Fibroblast of lung (primary cell): ENCODE measurements around the gene PRPS1L1. TPM values are rescaled to one million over a fixed set of nuclear protein-coding genes. Genes with fewer than 3 reads are reported as not detected.
A peak's percentile ranks its signal among the peaks of the same experiment; 100 is the strongest.

ENCODE experiments used
- DNase-seq, 2 donors: peaks; one replicate each; pipeline versions ENCODE4 v3.0.0 to v3.0.0-alpha.2; 2010; ENCODE audit warnings: low read depth in 2 of 2
- H2AFZ ChIP-seq: 2 replicates; pipeline ENCODE4 v1.5.1; 2012; ENCODE audit warnings: low read length, control low read depth, inconsistent platforms
- H3K27ac ChIP-seq: 2 replicates; pipeline ENCODE4 v1.5.1; 2011; ENCODE audit warnings: low read length, control low read depth; ENCODE audit not compliant: insufficient read depth
- H3K27me3 ChIP-seq: 2 replicates; pipeline ENCODE4 v1.5.1; 2011; ENCODE audit warnings: mild to moderate bottlenecking, low read length; ENCODE audit not compliant: control insufficient read depth, insufficient read depth
- H3K36me3 ChIP-seq: 2 replicates; pipeline ENCODE4 v1.5.1; 2011; ENCODE audit warnings: low read length; ENCODE audit not compliant: control insufficient read depth, insufficient read depth
- H3K4me1 ChIP-seq: 2 replicates; pipeline ENCODE4 v1.5.1; 2011; ENCODE audit warnings: low read length; ENCODE audit not compliant: control insufficient read depth, insufficient read depth; ENCODE audit errors: extremely low read depth
- H3K4me2 ChIP-seq: 2 replicates; pipeline ENCODE4 v1.5.1; 2011; ENCODE audit warnings: low read length, control low read depth; ENCODE audit not compliant: insufficient read depth; ENCODE audit errors: extremely low read depth
- H3K4me3 ChIP-seq, 4 experiments: fragments of 200-600 bp in 1 of 4; sonication (generic) in 1 of 4; replicated peaks in 1 of 4; 2 replicates each; pipeline ENCODE4 v1.5.1; 2011 to 2016; ENCODE audit warnings: low read length in 4 of 4, low read depth in 3 of 4, mild to moderate bottlenecking in 3 of 4, control low read depth in 2 of 4, inconsistent platforms in 1 of 4, mixed read lengths in 1 of 4; ENCODE audit not compliant: insufficient read depth in 1 of 4; ENCODE audit errors: control extremely low read depth in 1 of 4
- H3K79me2 ChIP-seq: 2 replicates; pipeline ENCODE4 v1.5.1; 2012; ENCODE audit warnings: mild to moderate bottlenecking, low read length, inconsistent platforms; ENCODE audit not compliant: control insufficient read depth, insufficient read depth
- H3K9ac ChIP-seq: 2 replicates; pipeline ENCODE4 v1.5.1; 2011; ENCODE audit warnings: mild to moderate bottlenecking, low read length, control low read depth; ENCODE audit not compliant: insufficient read depth
- H3K9me3 ChIP-seq: 2 replicates; pipeline ENCODE4 v1.5.1; 2012; ENCODE audit warnings: low read depth, low read length; ENCODE audit not compliant: control insufficient read depth, insufficient read depth
- H4K20me1 ChIP-seq: 2 replicates; pipeline ENCODE4 v1.5.1; 2011; ENCODE audit warnings: low read length; ENCODE audit not compliant: control insufficient read depth, insufficient read depth; ENCODE audit errors: extremely low read depth
- CTCF ChIP-seq, 2 donors: IDR thresholded peaks in 1 of 2; conservative IDR thresholded peaks in 1 of 2; 1 replicate in 1 of 2; 2 replicates in 1 of 2; pipeline ENCODE4 v1.5.1; 2011 to 2012; ENCODE audit warnings: low read length in 2 of 2, control low read depth in 1 of 2, inconsistent platforms in 1 of 2, low read depth in 1 of 2, mild to moderate bottlenecking in 1 of 2
- EZH2 ChIP-seq: IDR thresholded peaks from 2 replicates; pipeline ENCODE4 v1.5.1; 2012; ENCODE audit warnings: low read length, control low read depth, mild to moderate bottlenecking; ENCODE audit errors: missing control alignments
- polyA plus RNA-seq, 2 donors: library from polyadenylated mRNA; depleted of rRNA in 1 of 2; stranded (reverse) in 1 of 2; unstranded in 1 of 2; fragments of >200 nt; gene quantifications; 2 replicates each; pipeline ENCODE4 v1.2.1, GENCODE V29; 2011 to 2012; ENCODE audit warnings: missing spikeins in 1 of 2
- total RNA-seq: library from RNA; depleted of rRNA; stranded (reverse); fragments of >200 nt; gene quantifications from 2 replicates; pipeline ENCODE4 v1.2.1, GENCODE V29; 2014

Gene PRPS1L1
- total and polyA plus RNA-seq, 2 donors (not counting 1 experiment from before 2014, with no cell fraction given) = not detected

GRCh38 chr7:17994079-17994850 is 33.4 kb downstream of the PRPS1L1 start:
- Histone ChIP-seq H3K4me1 (no peaks in the 10 kb centered on the region), H3K79me2 (no peaks in the 10 kb centered on the region), H2AFZ (no peak overlapping the region), H3K4me3 (no peak overlapping the region), H3K36me3 (no peaks in the 10 kb centered on the region), H3K27me3 (no peaks in the 10 kb centered on the region), H3K9ac (no peak overlapping the region), H3K9me3 (no peaks in the 10 kb centered on the region), H3K4me2 (no peak overlapping the region), H4K20me1 (no peaks in the 10 kb centered on the region), H3K27ac (no peak overlapping the region)
- TF ChIP-seq CTCF (conservative IDR thresholded peaks at IDR 0.05 in 1 of 2, IDR thresholded peaks at IDR 0.05 in 1 of 2; ENCODE audit: low read depth in 1 of 2, low read length in 2 of 2) (no peak), EZH2 (no peak)
- DNase-seq = no peak

- no peaks in the 10 kb centered on the region for H3K36me3 ChIP-seq
- no peak for TF ChIP-seq EZH2
- TF ChIP-seq CTCF (conservative IDR thresholded peaks at IDR 0.05 in 1 of 2, IDR thresholded peaks at IDR 0.05 in 1 of 2; ENCODE audit: low read depth in 1 of 2, low read length in 2 of 2) = peak; percentile 32 to 38
- no peaks in the 10 kb centered on the region for H3K9me3 ChIP-seq
- H3K4me3 ChIP-seq = no peak overlapping the region
- no peak overlapping the region for H3K9ac ChIP-seq
- H3K27me3 ChIP-seq = no peaks in the 10 kb centered on the region
- peak overlapping the region; percentile 44 for H2AFZ ChIP-seq
- no peaks in the 10 kb centered on the region for H4K20me1 ChIP-seq
- H3K4me1 ChIP-seq = peaks cover 3% of the 10 kb centered on the region
- no peak for DNase-seq
- H3K27ac ChIP-seq = no peak overlapping the region
- H3K79me2 ChIP-seq = no peaks in the 10 kb centered on the region
- no peak overlapping the region for H3K4me2 ChIP-seq
These were observed 35.6 kb downstream of the PRPS1L1 start for GRCh38 chr7:17991866-17992648.

- Histone ChIP-seq H3K27ac (no peak overlapping the region), H3K27me3 (no peaks in the 10 kb centered on the region), H2AFZ (no peak overlapping the region), H4K20me1 (no peaks in the 10 kb centered on the region), H3K79me2 (no peaks in the 10 kb centered on the region), H3K4me2 (no peak overlapping the region), H3K9ac (no peak overlapping the region), H3K4me3 (no peak overlapping the region), H3K4me1 (peaks cover 6% of the 10 kb centered on the region), H3K36me3 (no peaks in the 10 kb centered on the region), H3K9me3 (no peaks in the 10 kb centered on the region)
- TF ChIP-seq CTCF (conservative IDR thresholded peaks at IDR 0.05 in 1 of 2, IDR thresholded peaks at IDR 0.05 in 1 of 2; ENCODE audit: low read depth in 1 of 2, low read length in 2 of 2) = no peak
- no peak for TF ChIP-seq EZH2
- DNase-seq = no peak
These were observed 36.9 kb downstream of the PRPS1L1 start for GRCh38 chr7:17990761-17991160.
